Stomach (tissue), 4 donors: ENCODE measurements around the gene LRIG2.

Experiments used
- CTCF ChIP-seq, 7 experiments: fragments of 450-650 bp in 4 of 7; fragments of 200-600 bp in 3 of 7; sonication (generic) in 3 of 7; IDR thresholded peaks; one replicate each; pipeline ENCODE4 v1.5.1; 2016 to 2019; ENCODE audit warnings: antibody characterized with exemption in 7 of 7, control low read depth in 2 of 7, mild to moderate bottlenecking in 1 of 7
- EP300 ChIP-seq: sonication (generic); formaldehyde crosslinking; IDR thresholded peaks from one replicate; pipeline ENCODE4 v1.6.1; 2017; ENCODE audit warnings: antibody characterized with exemption
- POLR2A ChIP-seq, 4 donors: fragments of 450-650 bp; IDR thresholded peaks; one replicate each; pipeline ENCODE4 v1.6.1; 2016; ENCODE audit warnings: antibody characterized with exemption in 4 of 4, control low read depth in 2 of 4, mild to moderate bottlenecking in 1 of 4, moderate library complexity in 1 of 4
- POLR2AphosphoS5 ChIP-seq, 3 donors: sonication (generic); formaldehyde crosslinking; IDR thresholded peaks; one replicate each; pipeline ENCODE4 v1.6.1; 2016; ENCODE audit warnings: antibody characterized with exemption in 3 of 3

GRCh38 chr1:113036639-113037321 is 36.2 kb upstream of the LRIG2 start:
- TF ChIP-seq CTCF (IDR thresholded peaks at IDR 0.05): no peak
- TF ChIP-seq EP300: no peak
- no peak for TF ChIP-seq POLR2A (IDR thresholded peaks at IDR 0.05)
- no peak for TF ChIP-seq POLR2AphosphoS5 (IDR thresholded peaks at IDR 0.05)
